H9 (cell line): ENCODE results near the gene CELF4. TPM values are rescaled to one million over a fixed set of nuclear protein-coding genes. Genes with fewer than 3 reads are reported as not detected.

Experiments
- DNase-seq: peaks from one replicate; pipeline ENCODE4 v3.0.0-alpha.2; 2017
- H2AFZ ChIP-seq: one replicate; pipeline ENCODE4 v1.6.1; 2013; ENCODE audit warnings: mild to moderate bottlenecking, low read length, control low read depth, moderate library complexity
- H2AK5ac ChIP-seq: 2 replicates; pipeline ENCODE4 v1.6.1; 2013; ENCODE audit warnings: low read length, control low read depth, mixed read lengths; ENCODE audit not compliant: insufficient read length
- H2BK120ac ChIP-seq: one replicate; pipeline ENCODE4 v1.6.1; 2013; ENCODE audit warnings: low read depth, mild to moderate bottlenecking, low read length, control low read depth, inconsistent platforms; ENCODE audit not compliant: poor library complexity, severe bottlenecking
- H2BK12ac ChIP-seq: 2 replicates; pipeline ENCODE4 v1.6.1; 2013; ENCODE audit warnings: low read length, control low read depth, mixed read lengths, low read depth; ENCODE audit not compliant: insufficient read length
- H2BK15ac ChIP-seq: 2 replicates; pipeline ENCODE4 v1.6.1; 2013; ENCODE audit warnings: low read depth, low read length, control low read depth
- H2BK20ac ChIP-seq: one replicate; pipeline ENCODE4 v1.6.1; 2013; ENCODE audit warnings: low read depth, mild to moderate bottlenecking, low read length, control low read depth, inconsistent platforms; ENCODE audit not compliant: poor library complexity, severe bottlenecking
- H2BK5ac ChIP-seq: 2 replicates; pipeline ENCODE4 v1.6.1; 2013; ENCODE audit warnings: low read length, control low read depth, mixed read lengths; ENCODE audit not compliant: insufficient read length
- H3K14ac ChIP-seq: 2 replicates; pipeline ENCODE4 v1.6.1; 2013; ENCODE audit warnings: low read length, control low read depth; ENCODE audit not compliant: insufficient read depth
- H3K18ac ChIP-seq: 2 replicates; pipeline ENCODE4 v1.6.1; 2013; ENCODE audit warnings: low read depth, mild to moderate bottlenecking, mixed read lengths, low read length, control low read depth; ENCODE audit not compliant: insufficient read length
- H3K23ac ChIP-seq: 2 replicates; pipeline ENCODE4 v1.6.1; 2013; ENCODE audit warnings: low read length, control low read depth, mixed read lengths, low read depth; ENCODE audit not compliant: insufficient read length
- H3K23me2 ChIP-seq: 2 replicates; pipeline ENCODE4 v1.6.1; 2013; ENCODE audit warnings: low read depth, mild to moderate bottlenecking, mixed read lengths, low read length, control low read depth; ENCODE audit not compliant: insufficient read length, poor library complexity, severe bottlenecking
- H3K27ac ChIP-seq: 2 replicates; pipeline ENCODE4 v1.5.1; 2013; ENCODE audit warnings: low read length, control low read depth, mixed read lengths, low read depth; ENCODE audit not compliant: insufficient read length
- H3K27me3 ChIP-seq: 2 replicates; pipeline ENCODE4 v1.6.1; 2013; ENCODE audit warnings: low read length, control low read depth, inconsistent platforms; ENCODE audit not compliant: insufficient read depth
- H3K4ac ChIP-seq: 2 replicates; pipeline ENCODE4 v1.6.1; 2013; ENCODE audit warnings: low read depth, mild to moderate bottlenecking, control low read depth, inconsistent platforms, low read length, moderate library complexity
- H3K4me1 ChIP-seq: 2 replicates; pipeline ENCODE4 v1.6.1; 2013; ENCODE audit warnings: low read length, control low read depth, inconsistent platforms; ENCODE audit not compliant: insufficient read depth
- H3K4me2 ChIP-seq: 2 replicates; pipeline ENCODE4 v1.6.1; 2013; ENCODE audit warnings: low read length, control low read depth, mixed read lengths; ENCODE audit not compliant: insufficient read length, insufficient read depth
- H3K56ac ChIP-seq: 2 replicates; pipeline ENCODE4 v1.6.1; 2013; ENCODE audit warnings: low read depth, mild to moderate bottlenecking, mixed read lengths, low read length, control low read depth; ENCODE audit not compliant: insufficient read length
- H3K79me1 ChIP-seq: 2 replicates; pipeline ENCODE4 v1.6.1; 2013; ENCODE audit warnings: low read depth, mild to moderate bottlenecking, moderate library complexity, low read length, control low read depth, inconsistent platforms; ENCODE audit not compliant: insufficient read depth, poor library complexity, severe bottlenecking
- H3K79me2 ChIP-seq: 2 replicates; pipeline ENCODE4 v1.6.1; 2013; ENCODE audit warnings: low read length, control low read depth, inconsistent platforms; ENCODE audit not compliant: insufficient read depth
- H3K9ac ChIP-seq: 2 replicates; pipeline ENCODE4 v1.6.1; 2013; ENCODE audit warnings: low read length, control low read depth, mixed read lengths; ENCODE audit not compliant: insufficient read length; ENCODE audit errors: extremely low read depth
- H3K9me3 ChIP-seq: one replicate; pipeline ENCODE4 v1.6.1; 2013; ENCODE audit warnings: low read depth, low read length, inconsistent platforms; ENCODE audit not compliant: control insufficient read depth
- H3T11ph ChIP-seq: one replicate; pipeline ENCODE4 v1.6.1; 2013; ENCODE audit warnings: mild to moderate bottlenecking, low read length, control low read depth, inconsistent platforms
- H4K20me1 ChIP-seq: one replicate; pipeline ENCODE4 v1.6.1; 2013; ENCODE audit not compliant: control insufficient read depth, insufficient read length, insufficient read depth
- H4K5ac ChIP-seq: 2 replicates; pipeline ENCODE4 v1.6.1; 2013; ENCODE audit warnings: low read depth, mild to moderate bottlenecking, mixed read lengths, low read length, control low read depth; ENCODE audit not compliant: insufficient read length
- H4K8ac ChIP-seq: replicated peaks from 2 replicates; pipeline ENCODE4 v1.6.1; 2013; ENCODE audit warnings: low read length, control low read depth, mixed read lengths, low read depth; ENCODE audit not compliant: insufficient read length
- H4K91ac ChIP-seq: 2 replicates; pipeline ENCODE4 v1.6.1; 2013; ENCODE audit warnings: low read depth, mild to moderate bottlenecking, moderate library complexity, mixed read lengths, low read length, control low read depth; ENCODE audit not compliant: insufficient read length
- H3K27ac Mint-ChIP-seq, 3 experiments: 2 replicates in 2 of 3; 3 replicates in 1 of 3; pipeline ENCODE4 v1.8.0; 2020 to 2021; ENCODE audit warnings: mixed read lengths in 3 of 3, mild to moderate bottlenecking in 1 of 3, moderate library complexity in 1 of 3
- H3K27me3 Mint-ChIP-seq: 2 replicates; pipeline ENCODE4 v1.8.0; 2021; ENCODE audit warnings: low read depth, mild to moderate bottlenecking, moderate library complexity, mixed read lengths
- H3K36me3 Mint-ChIP-seq, 3 experiments: 2 replicates in 2 of 3; 3 replicates in 1 of 3; pipeline ENCODE4 v1.8.0; 2020 to 2021; ENCODE audit warnings: low read depth in 3 of 3, mixed read lengths in 3 of 3; ENCODE audit not compliant: insufficient read depth in 1 of 3
- H3K4me1 Mint-ChIP-seq, 2 experiments: 2 replicates each; pipeline ENCODE4 v1.8.0; 2020; ENCODE audit warnings: mixed read lengths in 2 of 2
- H3K4me3 Mint-ChIP-seq, 2 experiments: 2 replicates in 1 of 2; 3 replicates in 1 of 2; pipeline ENCODE4 v1.8.0; 2020 to 2021; ENCODE audit warnings: mild to moderate bottlenecking in 2 of 2, mixed read lengths in 2 of 2, moderate library complexity in 1 of 2
- H3K9me3 Mint-ChIP-seq, 2 experiments: 2 replicates in 1 of 2; 3 replicates in 1 of 2; pipeline ENCODE4 v1.8.0; 2020; ENCODE audit warnings: mild to moderate bottlenecking in 2 of 2, mixed read lengths in 2 of 2, moderate library complexity in 1 of 2
- WGBS: extraction: QIAGEN DNeasy Blood & Tissue Kit; methylation state at CpG from one replicate; pipeline ENCODE4 v1.1.7; 2013; ENCODE audit warnings: missing lambda C conversion rate, low lambda C conversion rate, mixed read lengths; ENCODE audit not compliant: insufficient read length; ENCODE audit errors: extremely low coverage; 5-methylcytosine and 5-hydroxymethylcytosine counted together
- total RNA-seq: library from RNA; stranded (reverse); gene quantifications from 2 replicates; pipeline ENCODE4 v1.2.1, GENCODE V29; 2021
- TF ChIP-seq, protein P1 (sequence below): fragments of 200-600 bp; sonication (generic); conservative IDR thresholded peaks from 3 replicates; pipeline ENCODE4 v1.8.0; 2021; ENCODE audit warnings: antibody characterized with exemption, mild to moderate bottlenecking

Gene CELF4
- total RNA-seq, 1 experiment from 2014 or later: 1.1 TPM

DNA sequence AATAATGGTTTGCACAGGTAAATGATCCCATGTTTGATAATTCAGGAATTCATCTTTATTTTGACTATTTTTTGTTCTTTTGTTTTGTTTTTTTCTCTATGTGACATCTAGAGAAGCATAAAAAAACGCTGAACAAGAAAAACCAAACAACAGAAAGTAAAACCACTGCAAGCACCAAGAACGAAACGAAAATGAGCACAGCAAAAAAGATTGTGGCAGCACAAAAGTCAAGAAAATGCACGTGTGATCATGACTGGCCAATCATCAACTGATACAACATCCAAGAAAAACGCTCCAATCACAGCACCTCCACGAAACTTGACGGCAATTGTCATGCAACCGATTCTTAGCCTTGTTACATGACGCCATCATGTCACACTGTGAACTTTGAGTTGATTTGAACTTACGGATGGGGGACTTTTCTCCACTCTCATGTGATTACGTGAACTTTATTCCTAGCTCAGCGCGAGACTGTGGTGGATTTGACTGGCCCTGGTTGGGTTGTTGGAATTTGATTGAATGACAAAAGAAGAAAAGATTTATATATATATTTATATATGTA lies 318.7 kb downstream of the CELF4 start:
- DNase-seq: no peak
- H2AFZ ChIP-seq: no peak overlapping the region
- no peaks in the 10 kb centered on the region for H3K79me1 ChIP-seq
- no CpG with 5 or more reads among the region's 13 CpGs for WGBS
- TF ChIP-seq, protein P1, sequence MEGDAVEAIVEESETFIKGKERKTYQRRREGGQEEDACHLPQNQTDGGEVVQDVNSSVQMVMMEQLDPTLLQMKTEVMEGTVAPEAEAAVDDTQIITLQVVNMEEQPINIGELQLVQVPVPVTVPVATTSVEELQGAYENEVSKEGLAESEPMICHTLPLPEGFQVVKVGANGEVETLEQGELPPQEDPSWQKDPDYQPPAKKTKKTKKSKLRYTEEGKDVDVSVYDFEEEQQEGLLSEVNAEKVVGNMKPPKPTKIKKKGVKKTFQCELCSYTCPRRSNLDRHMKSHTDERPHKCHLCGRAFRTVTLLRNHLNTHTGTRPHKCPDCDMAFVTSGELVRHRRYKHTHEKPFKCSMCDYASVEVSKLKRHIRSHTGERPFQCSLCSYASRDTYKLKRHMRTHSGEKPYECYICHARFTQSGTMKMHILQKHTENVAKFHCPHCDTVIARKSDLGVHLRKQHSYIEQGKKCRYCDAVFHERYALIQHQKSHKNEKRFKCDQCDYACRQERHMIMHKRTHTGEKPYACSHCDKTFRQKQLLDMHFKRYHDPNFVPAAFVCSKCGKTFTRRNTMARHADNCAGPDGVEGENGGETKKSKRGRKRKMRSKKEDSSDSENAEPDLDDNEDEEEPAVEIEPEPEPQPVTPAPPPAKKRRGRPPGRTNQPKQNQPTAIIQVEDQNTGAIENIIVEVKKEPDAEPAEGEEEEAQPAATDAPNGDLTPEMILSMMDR: no peak
- H2BK120ac ChIP-seq: no peak overlapping the region
- H3K23ac ChIP-seq: no peak overlapping the region
- Mint-ChIP-seq H3K4me1 (peaks cover 18 to 37% of the 10 kb centered on the region in 2 experiments), H3K27ac (no peak overlapping the region), H3K27me3 (peaks cover 30% of the 10 kb centered on the region), H3K9me3 (0 out of 5 replicates have a peak, but pooled peaks cover 0 to 2% of the 10 kb centered on the region in 2 experiments), H3K4me3 (no peak overlapping the region), H3K36me3 (no peaks in the 10 kb centered on the region; a peak in 1 of 7 replicates)
- no peak overlapping the region for H3K27ac ChIP-seq
- H3K27me3 ChIP-seq: no peaks in the 10 kb centered on the region; the same call in 1 of the 2 replicates
- H3K23me2 ChIP-seq: no peaks in the 10 kb centered on the region
- no peaks in the 10 kb centered on the region for H3K79me2 ChIP-seq
- no peak overlapping the region for H2BK5ac ChIP-seq
- H2BK20ac ChIP-seq: no peak overlapping the region
- H3T11ph ChIP-seq: no peak overlapping the region
- H3K4me1 ChIP-seq: peaks cover 5% of the 10 kb centered on the region
- no peaks in the 10 kb centered on the region for H3K9me3 ChIP-seq
- H4K8ac ChIP-seq: no peak overlapping the region
- no peak overlapping the region for H3K9ac ChIP-seq
- H4K20me1 ChIP-seq: no peaks in the 10 kb centered on the region
- no peak overlapping the region for H4K5ac ChIP-seq
- H3K56ac ChIP-seq: no peak overlapping the region
- no peak overlapping the region for H2AK5ac ChIP-seq
- no peak overlapping the region for H3K4ac ChIP-seq
- no peak overlapping the region for H4K91ac ChIP-seq
- H2BK15ac ChIP-seq: no peak overlapping the region
- H2BK12ac ChIP-seq: no peak overlapping the region
- no peak overlapping the region for H3K4me2 ChIP-seq
- H3K18ac ChIP-seq: no peak overlapping the region
- no peak overlapping the region for H3K14ac ChIP-seq
